ENCODE data around the gene NKD1.

DNA sequence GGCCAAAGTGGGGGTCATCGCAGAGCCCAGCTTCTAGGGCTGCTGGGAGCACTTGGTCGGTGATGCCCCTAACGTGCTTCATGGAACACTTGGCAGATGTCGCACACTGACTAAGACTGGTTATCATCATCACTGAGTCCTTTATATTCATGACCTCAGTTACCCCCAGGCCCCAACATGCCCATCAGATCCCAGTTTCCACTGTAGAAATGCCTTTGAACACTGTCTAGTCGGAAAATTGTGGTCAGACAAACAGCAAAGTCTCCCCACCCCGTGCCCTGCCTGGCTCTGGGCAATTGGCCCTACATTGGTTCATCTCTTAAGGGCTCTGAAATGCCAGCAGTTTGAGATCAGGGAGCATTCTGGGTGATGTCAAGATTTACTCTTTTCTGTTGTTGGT lies 51.3 kb downstream of the NKD1 start:
- TF ChIP-seq CTCF (IDR thresholded peaks at IDR 0.05) (no peak), POLR2A (IDR thresholded peaks at IDR 0.05) (no peak)
